HG03039 (cell line): Measurements from ENCODE around the gene BRD4.

Experiments
- ATAC-seq: cut with Tn5 transposase; IDR thresholded peaks from one replicate; pipeline ENCODE4 v1.9.1; 2021; ENCODE audit warnings: mild to moderate bottlenecking, moderate library complexity; ENCODE audit not compliant: unreplicated experiment

Gene BRD4

GRCh38 chr19:15251749-15252397 lies 80.5 kb downstream of the BRD4 start:
- no peak for ATAC-seq

DNA sequence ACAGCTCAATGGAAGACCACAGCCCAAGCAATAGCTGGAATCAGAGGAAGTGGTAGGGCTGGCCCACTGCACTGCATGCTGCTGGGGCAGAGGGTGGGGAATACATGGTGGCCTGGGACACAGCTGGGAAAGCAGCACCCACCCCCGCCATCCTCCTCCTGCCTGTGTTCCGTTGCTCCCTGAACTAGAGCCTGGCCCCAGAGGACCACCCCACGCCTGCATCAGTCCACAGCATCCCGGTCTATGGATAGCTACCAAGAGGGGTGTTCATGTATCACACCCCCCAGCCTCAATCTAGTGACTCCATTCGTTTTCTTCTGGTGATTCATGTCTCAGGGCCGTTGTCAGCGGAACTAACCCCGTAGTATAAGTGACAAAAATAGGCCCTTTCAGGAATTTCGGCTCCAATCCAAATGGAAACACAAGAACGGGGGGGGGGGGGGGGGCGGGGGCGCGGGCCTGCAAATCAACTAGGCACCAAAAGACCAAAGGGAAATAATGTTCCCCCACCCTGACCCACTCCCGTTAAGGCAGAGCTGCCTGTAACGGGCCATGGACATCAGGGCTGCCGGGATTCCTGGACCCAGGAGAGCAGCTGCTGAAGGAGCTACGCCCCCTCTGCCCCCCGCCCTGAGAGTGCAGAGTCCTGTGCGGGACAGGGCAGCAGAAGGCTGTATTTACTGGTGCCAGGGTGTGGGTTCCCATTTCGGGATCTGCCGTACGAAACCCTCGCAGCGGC lies 81.2 kb downstream of the BRD4 start:
- no peak for ATAC-seq

DNA sequence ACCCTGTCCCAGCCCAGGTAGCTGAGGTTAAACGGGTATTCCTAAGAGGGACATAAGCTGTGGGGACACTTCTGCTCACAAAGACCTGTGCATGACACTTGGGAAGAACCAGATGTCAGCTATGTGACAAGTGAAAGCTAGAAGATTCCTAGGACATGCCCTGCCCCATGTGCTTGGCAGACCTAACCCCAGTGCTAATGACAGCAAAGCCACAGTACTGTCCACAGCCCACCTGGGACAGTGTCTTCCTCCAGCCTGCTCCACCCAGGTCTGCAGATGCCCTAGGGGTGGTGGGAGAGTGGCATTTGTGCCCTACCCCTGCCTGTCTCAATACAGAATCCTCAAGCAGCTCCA lies 81.7 kb downstream of the BRD4 start:
- no peak for ATAC-seq

DNA sequence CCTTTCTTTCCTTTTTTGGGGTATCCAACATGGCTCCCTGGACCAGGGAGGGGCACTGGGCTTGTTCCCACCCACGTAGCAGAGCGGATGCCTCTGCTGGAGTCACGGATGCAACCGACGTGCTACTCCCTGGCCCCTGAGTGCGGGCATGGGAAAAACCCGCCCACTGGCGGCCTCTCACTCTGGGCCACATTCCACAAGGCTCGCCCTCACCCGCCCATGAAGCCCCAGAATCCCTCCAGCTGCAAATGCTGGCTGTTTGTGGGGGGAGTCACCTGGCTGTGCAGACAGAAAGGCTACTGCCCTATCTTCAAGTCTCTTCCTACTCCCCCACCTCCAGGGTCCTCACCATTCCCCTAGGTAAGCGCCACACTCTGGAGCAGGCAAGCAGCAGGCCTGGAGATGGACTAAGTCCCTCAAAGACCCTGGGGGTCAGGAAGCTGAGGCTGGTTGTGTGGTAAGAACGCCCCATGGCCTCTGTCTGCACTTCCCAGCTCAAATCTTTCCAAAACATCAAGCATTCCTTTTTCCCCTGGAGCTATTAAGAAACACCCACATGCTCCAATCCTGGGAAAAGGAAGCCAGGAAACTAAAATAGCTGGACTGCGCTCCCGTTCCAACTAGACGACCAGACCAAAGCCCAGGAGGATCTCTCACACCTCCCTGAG lies 82.2 kb downstream of the BRD4 start:
- no peak for ATAC-seq

DNA sequence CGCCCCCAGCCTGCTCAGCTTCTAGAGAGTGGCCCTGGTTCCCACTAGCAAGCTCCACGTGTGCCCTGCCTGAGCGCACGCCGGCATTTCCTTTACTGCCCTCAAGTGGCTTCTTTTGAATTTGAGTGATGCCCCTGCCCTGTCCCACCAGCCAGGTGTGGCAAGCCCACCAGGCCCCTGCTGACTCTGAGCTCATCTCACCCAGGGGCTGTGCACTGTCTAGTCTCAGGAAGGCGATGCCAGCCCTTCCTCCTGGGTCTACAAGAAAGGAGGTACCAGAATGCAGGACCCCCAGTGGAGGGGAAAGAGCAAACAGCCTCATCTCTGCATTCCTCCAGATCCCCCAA lies 82.8 kb downstream of the BRD4 start:
- no peak for ATAC-seq

DNA sequence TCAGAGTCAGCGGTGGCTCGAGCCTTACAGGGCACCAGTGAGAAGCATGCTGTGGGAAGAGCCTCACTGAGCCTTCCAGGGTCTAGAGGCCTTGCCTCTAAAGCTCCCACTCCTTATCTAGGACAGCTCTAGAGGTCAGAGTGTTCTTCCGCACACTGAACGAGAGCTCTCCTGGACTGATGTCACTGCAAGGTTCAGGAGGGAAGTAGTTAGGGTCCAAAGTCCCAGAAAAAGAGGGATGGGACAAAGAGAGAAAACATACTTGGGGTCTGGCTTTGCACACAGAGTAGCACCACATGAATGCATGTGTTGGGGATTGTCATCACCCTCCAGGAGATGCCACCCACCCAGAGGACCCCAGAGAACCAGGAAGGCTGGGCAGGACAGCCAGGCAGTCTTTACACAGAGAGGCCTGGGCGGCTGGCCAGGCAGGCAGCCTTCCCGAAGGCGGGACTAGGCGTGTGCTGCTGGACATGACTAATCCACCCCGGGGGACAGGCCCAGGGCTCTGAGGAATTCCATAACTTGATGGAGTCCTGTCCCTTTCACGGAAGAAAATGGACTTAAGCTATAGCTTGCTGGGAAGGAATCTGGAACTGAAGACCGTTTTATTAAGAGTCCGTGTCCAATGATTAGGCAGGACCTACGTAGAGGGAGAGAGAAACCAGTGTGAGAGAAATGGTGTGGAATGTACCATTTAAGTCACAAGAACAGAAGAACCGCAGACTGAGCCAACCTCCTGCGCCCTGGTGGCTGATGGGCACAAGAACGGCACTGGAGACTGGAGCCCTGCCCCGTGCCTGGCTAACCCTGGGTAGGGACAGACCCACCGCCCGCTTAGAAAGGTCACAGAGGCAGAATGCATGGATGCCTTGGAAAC lies 83.5 kb downstream of the BRD4 start:
- no peak for ATAC-seq

GRCh38 chr19:15248106-15248505 lies 84.2 kb downstream of the BRD4 start:
- ATAC-seq: no peak

DNA sequence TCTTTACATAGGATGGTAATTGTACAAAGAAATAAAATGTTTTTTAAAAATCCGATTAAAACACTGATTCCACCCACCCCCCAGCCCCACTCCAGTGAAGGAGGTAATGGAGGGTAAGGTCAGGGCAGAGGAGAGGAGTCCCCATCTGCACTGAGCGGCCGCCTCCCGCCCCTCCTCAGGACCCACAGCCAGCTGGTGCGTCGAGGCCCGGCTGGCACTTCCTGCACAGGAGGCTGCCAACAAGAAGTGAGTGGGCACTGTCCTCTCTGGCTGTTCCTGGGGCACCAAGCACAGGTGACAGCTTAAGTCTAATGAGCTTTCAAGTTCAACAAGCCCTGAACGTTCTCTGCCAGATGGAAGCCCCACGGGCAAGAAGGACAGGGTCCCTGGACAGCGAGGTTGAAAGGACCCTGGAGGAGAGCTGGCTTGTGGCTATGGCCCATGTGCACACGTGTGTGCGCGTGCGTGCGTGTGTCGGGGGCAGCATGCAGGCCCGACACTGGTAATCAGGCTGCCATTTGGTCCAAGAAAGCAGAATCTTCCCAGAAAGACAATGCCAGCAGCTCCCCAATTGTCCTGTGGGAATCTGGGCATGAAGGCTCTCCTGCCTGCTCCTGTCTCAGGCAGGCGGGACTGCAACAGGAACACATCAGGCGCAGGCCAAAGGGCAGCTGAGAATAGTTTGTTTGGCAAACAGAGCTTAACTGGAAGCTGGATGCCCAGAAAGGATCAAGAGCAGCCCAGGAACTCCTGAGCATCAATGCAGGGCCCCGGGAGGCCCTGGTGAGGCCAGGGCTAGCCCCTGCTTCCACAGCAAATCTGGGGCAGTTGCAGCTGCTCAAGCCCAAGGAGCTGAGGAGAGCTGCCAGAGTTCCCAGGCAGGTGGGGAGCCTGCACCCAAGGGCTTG lies 85.0 kb downstream of the BRD4 start:
- no peak for ATAC-seq

- ATAC-seq: no peak
These were observed 86.2 kb downstream of the BRD4 start for GRCh38 chr19:15246198-15246481.

- no peak for ATAC-seq
These were observed 86.8 kb downstream of the BRD4 start for GRCh38 chr19:15245370-15246197.

DNA sequence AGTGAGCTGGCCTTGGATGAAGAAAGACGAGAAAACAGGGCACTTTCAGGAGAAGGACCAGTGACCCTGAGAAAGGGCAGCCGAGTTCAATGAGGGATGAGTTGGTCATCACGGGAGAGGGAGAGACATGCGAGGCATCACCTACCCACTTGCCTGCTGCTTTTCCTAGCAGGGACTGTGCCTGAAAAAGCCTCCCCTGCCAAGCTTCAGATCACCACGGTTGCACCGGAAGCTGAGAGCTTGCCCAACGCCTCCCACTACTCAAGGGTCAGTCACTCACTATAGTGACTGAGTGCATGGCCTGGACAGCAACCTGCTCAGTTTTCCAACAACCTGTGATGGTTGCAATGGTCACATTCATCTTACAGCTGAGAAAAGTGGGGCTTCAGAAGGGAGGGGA lies 87.5 kb downstream of the BRD4 start:
- ATAC-seq: no peak

DNA sequence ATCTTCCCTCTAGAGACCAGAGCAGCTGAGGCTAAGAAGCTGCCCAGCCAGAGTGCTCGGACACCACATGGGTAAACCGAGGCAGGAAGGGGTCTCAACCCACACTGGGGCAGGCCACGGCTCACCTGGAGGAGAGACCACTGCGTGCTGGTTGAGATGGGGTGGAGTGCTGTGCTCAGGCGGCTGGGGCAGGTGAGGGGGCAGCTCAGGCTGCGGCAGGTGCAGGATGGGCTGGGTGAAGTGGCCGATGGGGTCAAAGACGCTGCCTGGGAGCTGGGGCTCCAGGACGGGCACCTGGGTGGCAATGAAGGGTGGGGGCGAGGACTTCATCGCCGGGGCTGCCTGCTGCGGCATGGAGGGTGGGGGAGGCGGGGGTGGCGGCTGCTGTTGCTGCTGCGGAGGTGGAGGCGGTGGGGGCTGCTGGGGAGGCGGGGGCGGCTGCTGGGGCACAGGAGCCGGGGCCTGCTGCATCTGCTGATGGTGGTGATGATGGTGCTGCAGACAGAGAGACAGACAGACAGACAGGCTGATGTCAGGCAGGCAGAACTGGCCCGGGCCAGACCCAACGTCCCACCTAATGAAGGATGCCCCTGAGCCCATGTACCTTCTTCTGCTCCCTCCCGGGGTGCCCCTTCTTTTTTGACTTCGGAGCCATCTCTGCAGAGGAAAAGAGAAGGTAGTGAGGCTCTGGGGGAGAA lies 88.1 kb downstream of the BRD4 start:
- no peak for ATAC-seq

DNA sequence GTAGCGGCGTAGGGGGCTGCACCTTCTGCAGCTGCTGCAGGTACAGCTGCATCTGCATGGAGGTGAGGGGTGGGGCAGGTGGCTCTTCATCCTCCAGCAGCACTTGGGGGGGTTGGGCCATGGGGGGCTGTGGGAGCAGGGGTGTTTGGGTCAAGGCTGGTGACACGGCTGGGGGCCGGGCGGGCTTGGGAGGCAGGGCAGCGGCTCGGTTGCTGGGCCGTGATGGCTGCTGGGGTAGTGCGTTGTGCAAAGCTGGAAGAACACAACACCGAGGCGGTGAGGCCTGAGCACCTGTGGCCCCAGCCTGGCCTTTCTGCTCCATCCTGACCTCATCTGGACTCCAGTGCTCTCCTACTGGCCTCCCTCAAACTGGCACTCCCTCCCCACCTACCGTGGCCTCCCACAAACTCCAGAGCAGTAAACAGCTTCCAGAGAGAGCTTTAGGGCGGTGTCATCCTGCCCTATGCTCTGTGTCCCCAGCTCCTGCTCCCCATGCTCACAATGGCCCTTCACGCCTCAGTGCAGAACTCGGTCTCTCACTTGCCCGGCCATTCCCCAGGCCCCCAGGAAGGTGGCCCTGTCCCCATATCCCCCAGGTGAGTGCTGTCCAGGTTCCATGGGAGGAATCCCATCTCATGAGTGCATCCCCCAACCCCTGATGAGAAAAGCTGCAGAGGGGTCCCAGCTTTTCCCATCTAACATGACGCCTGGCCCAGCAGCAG lies 88.9 kb downstream of the BRD4 start:
- no peak for ATAC-seq

DNA sequence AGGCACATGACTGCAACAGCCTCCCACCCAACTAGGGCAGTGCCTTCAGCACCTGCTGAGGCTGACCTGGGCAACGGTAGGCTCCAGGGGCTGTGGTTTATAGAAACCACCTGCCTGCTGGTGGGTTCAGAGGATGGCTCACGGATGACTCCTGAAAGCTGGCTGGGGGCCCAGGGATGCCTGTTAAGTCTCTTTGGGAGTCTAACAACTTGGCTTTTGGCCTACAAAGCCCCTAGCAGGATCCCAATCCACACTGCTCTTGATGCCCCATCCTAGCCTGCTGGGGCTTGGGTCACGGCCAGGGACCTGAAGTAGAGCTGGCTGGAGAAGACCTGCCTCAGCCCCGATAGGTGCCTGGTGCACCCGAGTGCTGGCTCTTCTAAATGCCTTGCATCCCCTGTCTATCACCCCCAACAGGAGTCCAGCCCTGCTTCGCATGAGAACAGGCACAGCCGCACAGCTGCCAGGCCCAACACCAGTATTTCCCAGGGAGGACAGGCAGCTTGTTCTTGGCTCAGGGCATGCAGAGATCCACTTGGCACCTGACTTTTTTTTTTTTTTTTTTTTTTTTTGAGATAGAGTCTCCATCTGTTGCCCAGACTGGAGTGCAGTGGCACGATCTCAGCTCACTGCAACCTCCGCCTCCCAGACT lies 91.0 kb downstream of the BRD4 start:
- ATAC-seq: no peak

DNA sequence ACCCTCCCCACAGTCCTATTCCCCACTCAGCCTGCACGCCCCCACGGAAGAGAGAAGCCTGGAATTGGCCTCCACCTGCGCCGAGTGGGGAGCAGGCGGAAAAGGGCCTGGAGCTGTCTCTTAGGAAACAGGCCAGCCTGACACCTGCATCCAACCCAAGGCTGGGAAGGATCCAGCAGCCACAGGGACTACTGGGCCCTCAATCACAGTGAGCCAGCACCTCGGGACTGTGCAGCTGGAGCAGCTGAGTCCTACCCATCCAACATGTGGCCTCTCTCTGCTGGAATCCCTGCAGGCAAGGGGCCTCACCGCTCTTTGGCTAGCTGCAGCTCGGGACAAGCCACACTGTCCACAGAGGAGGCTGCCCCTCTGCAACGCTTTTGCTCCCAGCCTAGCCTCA lies 91.8 kb downstream of the BRD4 start:
- no peak for ATAC-seq

GRCh38 chr19:15239337-15239949 lies 92.9 kb downstream of the BRD4 start:
- ATAC-seq: no peak

GRCh38 chr19:15238639-15239155 lies 93.6 kb downstream of the BRD4 start:
- ATAC-seq: no peak
